NCI-H2196 treated with DMSO at 0.1 percent for 48 hours (cell line): Measurements from ENCODE around the gene C1QBP.
"Not testable (repeated sequence)": the region's sequence is repeated elsewhere in the genome, so short reads cannot be mapped to it uniquely, and the experiment has no call there.

Source experiments
- DNase-seq: peaks from one replicate; lab custom pipeline; 2025; ENCODE audit not compliant: unreplicated experiment; lab: John Stamatoyannopoulos, UW

The C1QBP gene

GRCh38 chr17:5438716-5439445 lies at the start of gene C1QBP:
Gene C1QBP, minus strand, starts transcription at chr17:5439155. Its CDS starts 82 bp downstream, at chr17:5439073.
- peak; percentile 53 for DNase-seq

DNA sequence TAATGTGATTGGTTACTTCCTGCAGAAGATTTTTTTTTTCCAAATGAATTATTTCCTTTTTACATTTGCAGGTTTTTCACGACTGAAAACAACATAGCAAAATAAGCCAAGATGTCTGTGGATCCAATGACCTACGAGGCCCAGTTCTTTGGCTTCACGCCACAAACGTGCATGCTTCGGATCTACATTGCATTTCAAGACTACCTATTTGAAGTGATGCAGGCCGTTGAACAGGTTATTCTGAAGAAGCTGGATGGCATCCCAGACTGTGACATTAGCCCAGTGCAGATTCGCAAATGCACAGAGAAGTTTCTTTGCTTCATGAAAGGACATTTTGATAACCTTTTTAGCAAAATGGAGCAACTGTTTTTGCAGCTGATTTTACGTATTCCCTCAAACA lies 49.8 kb upstream of the C1QBP start:
- DNase-seq = no peak

DNA sequence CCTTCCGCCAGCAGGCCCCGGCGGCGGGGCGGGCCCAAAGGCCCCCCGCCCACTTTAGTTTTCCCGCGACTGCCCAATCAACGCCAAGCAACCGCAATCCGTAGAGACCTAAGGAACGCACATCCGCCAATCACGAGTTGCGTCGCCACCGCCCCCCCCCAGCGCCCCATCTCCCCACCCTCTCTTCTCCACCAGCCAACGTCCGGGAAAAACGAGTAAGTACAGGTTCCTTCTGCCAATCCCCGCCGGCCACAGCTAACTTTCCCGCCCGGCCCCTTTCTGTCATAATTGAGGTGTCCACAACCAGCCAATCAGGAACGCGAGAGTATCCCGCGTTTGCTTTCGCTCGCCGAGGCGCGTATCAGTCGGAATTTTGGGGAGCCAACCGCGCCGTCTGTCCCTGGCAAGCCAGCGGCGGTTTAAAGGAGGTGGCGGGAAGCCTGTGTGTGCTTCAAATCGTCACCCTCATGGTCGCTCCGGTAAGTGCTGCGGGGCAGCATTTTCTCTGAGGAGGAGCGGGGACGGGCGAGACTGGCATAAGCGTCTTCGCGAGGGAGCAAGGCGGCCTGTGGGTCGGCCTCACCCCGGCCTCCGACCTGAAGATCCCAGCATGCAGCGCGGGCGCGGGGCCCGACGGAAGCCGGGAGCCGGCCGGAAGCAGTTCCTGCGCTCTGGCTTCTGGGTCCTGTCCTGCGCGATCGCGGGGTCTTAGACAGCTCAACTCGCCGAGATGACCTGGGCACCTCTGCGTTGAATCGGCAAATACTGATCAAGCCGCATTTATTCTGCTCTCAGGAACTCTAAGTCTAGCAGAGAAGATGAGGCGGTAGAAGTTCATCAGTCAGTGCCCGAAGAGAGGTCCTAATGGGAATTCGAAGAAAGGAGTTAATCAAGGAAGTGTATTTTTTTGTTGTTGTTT lies 47.5 kb upstream of the C1QBP start, which contains the start of gene MIS12:
Gene MIS12, plus strand, starts transcription at position 361 of the 919 bp plus-strand sequence. CDS start 2,297 bp downstream, outside the sequence.
- DNase-seq = peak; percentile 88

GRCh38 chr17:5485270-5486205 lies 46.6 kb upstream of the C1QBP start, which contains the start of gene DERL2:
Gene DERL2, minus strand, starts transcription at chr17:5486178. Its CDS starts 17 bp downstream, at chr17:5486161.
- no peak for DNase-seq

GRCh38 chr17:5481451-5481850 lies 42.5 kb upstream of the C1QBP start:
- DNase-seq = no peak

DNA sequence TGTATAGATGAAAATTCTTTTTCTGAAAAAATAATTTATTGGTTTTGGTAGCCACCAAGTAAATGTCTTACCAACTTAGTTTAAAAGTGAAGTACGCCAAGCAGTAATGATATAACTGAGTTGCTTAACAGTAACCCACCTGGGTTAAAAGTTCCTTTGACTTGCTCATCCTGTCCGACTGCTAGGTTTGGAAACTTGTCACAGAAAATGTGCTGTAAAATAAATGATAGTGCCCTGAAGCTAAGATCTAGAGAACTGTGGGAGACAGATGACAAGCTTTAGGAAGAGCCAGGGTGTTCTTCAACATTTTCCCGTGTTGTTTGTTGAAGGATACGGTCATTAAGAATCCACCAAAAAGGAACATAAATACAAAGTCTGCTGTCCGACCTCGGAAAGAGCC lies 42.0 kb upstream of the C1QBP start:
- no peak for DNase-seq

DNA sequence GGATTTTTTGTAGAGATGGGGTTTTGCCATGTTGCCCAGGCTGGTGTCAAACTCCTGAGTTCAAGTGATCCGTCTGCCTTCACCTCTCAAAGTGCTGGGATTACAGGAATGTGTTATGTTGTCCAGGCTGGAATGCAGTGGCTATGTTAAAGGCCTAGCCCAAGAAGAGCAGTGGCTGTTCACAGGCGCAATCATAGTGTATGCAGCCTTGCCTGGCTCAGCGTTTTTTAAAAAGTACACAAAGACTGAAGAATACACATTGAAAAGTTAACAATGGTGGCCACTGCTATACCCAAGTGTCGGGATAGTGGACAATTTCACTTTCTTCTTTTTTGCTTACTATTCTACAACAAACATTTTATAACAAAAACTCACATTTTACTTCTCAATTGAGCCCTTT lies 40.0 kb upstream of the C1QBP start:
- no peak for DNase-seq

DNA sequence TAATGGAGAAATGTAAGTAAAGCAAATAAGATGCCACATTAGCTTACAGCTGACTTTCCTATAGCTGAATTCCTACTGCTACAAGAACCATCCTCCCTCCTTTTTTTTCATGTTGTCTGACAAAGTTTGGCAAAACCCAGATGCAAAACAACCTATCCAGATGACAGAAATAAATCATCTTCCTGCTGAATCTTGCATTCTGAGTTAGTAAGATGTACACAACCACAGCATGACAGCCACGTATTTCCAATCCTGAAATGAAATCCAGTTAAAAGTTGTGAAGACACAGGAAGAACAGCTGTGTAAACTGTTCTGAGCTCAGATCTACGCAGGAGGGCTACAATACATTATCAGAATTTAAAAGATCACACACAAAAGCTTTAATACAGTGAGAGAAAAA lies 35.0 kb upstream of the C1QBP start:
- no peak for DNase-seq

- DNase-seq = no peak
Observed at GRCh38 chr17:5472511-5472910, 33.6 kb upstream of the C1QBP start.

GRCh38 chr17:5468075-5468473 lies 29.1 kb upstream of the C1QBP start:
- no peak for DNase-seq

DNA sequence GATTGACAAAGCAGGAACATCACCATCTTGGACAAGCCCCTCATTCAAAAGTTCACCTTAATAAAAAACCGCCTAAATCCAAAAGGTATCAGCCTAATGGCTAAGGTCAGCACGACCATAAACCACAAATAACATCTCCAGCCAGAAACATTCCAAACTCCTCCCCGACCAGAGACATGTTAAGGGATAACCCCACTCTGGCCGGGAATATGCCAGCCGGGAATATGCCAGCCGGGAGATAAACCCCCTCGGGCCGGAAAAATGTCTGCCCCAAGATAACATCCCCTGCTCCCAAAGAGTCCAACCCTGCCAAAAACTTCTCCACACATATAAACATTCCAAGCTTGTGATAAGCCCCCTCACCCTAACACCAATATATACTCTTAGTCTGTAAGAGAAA lies 28.5 kb upstream of the C1QBP start:
- DNase-seq = no peak

GRCh38 chr17:5466295-5466694 lies 27.3 kb upstream of the C1QBP start:
- DNase-seq = no peak

DNA sequence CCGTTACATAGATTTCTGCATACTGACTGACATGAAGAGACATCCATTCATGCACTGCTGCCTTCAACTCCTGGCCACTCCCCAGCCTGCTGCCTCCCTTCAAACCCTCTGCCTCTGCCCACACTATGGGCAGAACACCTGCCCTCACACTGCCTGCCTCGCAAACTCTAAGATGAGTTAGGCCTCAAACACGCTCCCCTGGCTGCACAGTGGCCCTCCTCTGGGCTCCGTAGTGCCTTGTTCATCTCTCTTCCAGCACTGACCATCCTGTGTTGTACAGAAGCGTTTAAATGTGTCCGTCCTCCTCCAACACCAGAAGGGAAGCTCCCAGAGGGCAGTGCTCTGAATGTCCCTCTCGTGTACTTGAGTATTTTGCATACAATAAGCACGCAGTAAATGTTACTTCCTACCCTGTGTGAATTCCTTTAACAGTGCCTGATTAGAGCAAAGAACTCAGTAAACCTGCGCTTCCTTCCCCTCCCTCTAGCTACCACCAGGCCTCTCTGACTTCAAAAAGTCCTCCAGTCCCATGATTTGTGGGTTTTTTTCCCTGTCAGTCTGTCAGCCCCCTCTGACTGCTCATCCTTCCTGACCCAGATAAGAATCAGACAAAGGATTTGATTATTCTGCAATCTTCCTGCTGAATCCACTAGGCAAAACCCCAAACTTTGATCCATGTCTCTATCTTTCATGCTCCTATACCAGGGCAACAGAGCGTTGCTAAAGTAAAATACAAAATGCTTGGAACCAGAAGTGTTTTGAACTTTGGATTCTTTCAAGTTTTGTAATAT lies 26.0 kb upstream of the C1QBP start:
- no peak for DNase-seq

DNA sequence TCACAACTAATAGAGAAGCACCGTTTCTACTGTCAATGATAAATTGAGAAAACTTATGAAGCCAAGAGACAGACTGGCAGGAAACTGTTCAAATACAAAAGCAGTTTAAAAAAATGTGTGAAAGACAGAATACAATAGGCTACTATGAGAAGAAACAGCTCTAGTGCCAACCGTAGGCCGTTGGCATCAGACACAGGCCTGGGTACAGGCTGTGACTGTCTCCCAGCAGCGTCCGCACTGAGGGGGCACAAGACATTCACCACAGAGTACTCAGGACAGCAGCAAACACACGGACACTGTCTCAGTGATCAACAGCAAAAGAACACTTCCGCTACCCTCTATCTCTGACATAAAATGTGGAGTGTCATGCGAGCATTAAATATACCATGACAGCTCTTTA lies 7.8 kb upstream of the C1QBP start:
- no peak for DNase-seq

DNA sequence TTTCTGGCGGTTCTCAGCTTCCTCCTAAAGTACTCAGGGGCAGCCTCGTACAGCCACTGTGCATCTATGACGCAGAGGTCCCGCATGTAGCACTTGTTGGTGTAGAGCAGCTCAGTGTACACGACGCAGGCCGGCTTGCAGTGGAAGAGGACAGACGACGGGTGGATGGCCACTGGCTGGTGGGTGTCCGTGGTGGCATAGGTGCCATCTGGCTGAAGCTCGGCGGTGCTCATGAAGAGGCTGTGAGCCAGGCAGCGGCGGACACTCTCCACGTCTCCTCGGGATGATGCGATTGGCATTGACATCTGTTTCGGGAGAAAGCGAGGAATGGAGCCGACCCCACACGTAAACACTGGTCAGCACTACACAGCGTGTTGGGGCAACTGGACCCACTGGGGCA lies 5.3 kb upstream of the C1QBP start:
- DNase-seq = no peak

- no peak for DNase-seq
Observed at GRCh38 chr17:5443728-5444127, 4.8 kb upstream of the C1QBP start.

DNA sequence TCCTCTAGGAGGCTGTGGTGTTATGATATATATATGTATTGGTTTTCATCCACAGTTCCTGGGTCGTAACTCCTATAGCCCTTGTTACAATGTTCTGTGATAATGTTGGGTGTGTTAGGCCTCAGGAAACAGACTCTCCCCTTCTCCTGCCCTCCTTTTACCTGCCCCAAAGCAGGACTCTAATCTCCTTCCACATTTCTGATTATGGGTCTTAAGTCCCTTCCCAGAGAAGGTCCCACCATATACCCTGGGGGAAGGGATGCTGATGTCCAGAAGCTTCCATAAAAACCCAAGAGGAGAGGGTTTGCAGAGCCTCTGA lies 450 bp upstream of the C1QBP start:
- DNase-seq = no peak

GRCh38 chr17:5437721-5438317 lies 1.1 kb downstream of the C1QBP start:
- no peak for DNase-seq

DNA sequence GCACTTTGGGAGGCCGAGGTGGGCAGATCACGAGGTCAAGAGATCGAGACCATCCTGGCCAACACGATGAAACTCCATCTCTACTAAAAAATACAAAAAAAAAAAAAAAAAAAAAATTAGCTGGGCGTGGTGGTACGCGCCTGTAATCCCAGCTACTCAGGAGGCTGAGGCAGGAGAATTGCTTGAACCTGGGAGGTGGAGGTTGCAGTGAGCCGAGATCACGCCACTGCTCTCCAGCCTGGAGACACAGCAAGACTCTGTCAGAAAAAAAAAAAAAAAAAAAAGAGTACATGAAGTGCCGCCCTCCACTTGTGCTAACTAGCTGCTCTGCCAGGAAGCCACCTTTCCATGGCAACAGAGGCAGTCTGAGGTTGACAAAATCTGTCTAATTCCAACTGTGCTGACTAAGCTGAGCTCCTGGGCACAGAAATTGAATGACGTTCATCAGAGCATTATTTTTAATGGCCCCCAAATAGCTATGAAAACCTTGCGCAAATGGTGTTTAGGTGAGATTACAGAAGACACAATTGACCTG lies 3.1 kb downstream of the C1QBP start:
- not testable (repeated sequence) for DNase-seq

GRCh38 chr17:5434984-5435383 lies 4.0 kb downstream of the C1QBP start:
- no peak for DNase-seq
